Peyer's patch (tissue), 4 donors: ENCODE data around the gene MACROD2. TPM values are rescaled to one million over a fixed set of nuclear protein-coding genes. Genes with fewer than 3 reads are reported as not detected.

Experiments used
- DNase-seq, 3 donors: peaks; one replicate each; pipeline ENCODE4 v3.0.0-alpha.2; 2017 to 2019
- H3K27ac ChIP-seq, 4 donors: fragments of 200-600 bp; sonication (generic); one replicate each; pipeline ENCODE4 v1.5.1; 2016 to 2019
- H3K27me3 ChIP-seq, 2 donors: fragments of 200-600 bp; sonication (generic); one replicate each; pipeline ENCODE4 v1.5.1; 2019
- H3K36me3 ChIP-seq, 3 donors: fragments of 200-600 bp; sonication (generic); one replicate each; pipeline ENCODE4 v1.5.1; 2016 to 2019
- H3K4me1 ChIP-seq, 4 donors: fragments of 200-600 bp; sonication (generic); one replicate each; pipeline ENCODE4 v1.5.1; 2016 to 2019
- H3K4me3 ChIP-seq, 4 donors: fragments of 200-600 bp; sonication (generic); 1 replicate in 3 of 4; 2 replicates in 1 of 4; pipeline ENCODE4 v1.5.1; 2016 to 2019; ENCODE audit warnings: mild to moderate bottlenecking in 1 of 4
- H3K9me3 ChIP-seq, 4 donors: fragments of 200-600 bp; sonication (generic); one replicate each; pipeline ENCODE4 v1.5.1; 2016 to 2019; ENCODE audit warnings: mild to moderate bottlenecking in 1 of 4
- POLR2A ChIP-seq, 2 donors: fragments of 450-650 bp; IDR thresholded peaks; one replicate each; pipeline ENCODE4 v1.5.1; 2017; ENCODE audit warnings: antibody characterized with exemption in 2 of 2, mild to moderate bottlenecking in 2 of 2, moderate library complexity in 2 of 2
- total RNA-seq, 4 donors: library from RNA; depleted of rRNA; stranded (reverse); fragments of >200 nt; gene quantifications; one replicate each; pipeline ENCODE4 v1.1.0, GENCODE V29; 2016
- TF ChIP-seq, protein P1 (sequence below), 6 experiments: fragments of 450-650 bp in 4 of 6; fragments of 200-600 bp in 2 of 6; sonication (generic) in 1 of 6; IDR thresholded peaks; one replicate each; pipeline ENCODE4 v1.5.1; 2017 to 2019; ENCODE audit warnings: antibody characterized with exemption in 6 of 6, mild to moderate bottlenecking in 3 of 6, moderate library complexity in 1 of 6

Gene MACROD2
- total RNA-seq, 4 donors from 2014 or later: 2.5 to 10.7 (median 6.5) TPM

DNA sequence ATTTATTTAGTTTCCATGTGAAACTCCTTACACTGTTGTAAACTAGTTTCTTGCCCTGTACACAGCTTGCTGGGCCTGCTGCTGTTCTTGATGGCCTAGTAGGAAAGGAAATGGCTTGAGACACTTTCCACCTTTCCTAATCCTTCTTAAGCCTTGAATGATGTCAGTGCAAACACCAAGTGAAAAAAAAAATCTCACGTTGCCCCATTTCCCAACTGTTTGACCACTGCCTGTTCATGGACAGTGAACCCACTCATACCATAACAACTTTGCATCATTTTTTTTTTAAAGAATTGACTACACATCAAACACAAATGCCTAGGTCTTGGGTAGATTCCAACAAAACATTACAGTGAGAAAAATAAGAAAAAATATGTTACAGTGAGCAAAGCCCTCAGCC is 995.7 kb downstream of the MACROD2 start:
- DNase-seq: no peak
- H3K27me3 ChIP-seq: no peaks in the 10 kb centered on the region
- TF ChIP-seq, protein P1, sequence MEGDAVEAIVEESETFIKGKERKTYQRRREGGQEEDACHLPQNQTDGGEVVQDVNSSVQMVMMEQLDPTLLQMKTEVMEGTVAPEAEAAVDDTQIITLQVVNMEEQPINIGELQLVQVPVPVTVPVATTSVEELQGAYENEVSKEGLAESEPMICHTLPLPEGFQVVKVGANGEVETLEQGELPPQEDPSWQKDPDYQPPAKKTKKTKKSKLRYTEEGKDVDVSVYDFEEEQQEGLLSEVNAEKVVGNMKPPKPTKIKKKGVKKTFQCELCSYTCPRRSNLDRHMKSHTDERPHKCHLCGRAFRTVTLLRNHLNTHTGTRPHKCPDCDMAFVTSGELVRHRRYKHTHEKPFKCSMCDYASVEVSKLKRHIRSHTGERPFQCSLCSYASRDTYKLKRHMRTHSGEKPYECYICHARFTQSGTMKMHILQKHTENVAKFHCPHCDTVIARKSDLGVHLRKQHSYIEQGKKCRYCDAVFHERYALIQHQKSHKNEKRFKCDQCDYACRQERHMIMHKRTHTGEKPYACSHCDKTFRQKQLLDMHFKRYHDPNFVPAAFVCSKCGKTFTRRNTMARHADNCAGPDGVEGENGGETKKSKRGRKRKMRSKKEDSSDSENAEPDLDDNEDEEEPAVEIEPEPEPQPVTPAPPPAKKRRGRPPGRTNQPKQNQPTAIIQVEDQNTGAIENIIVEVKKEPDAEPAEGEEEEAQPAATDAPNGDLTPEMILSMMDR (IDR thresholded peaks at IDR 0.05): no peak
- TF ChIP-seq POLR2A (IDR thresholded peaks at IDR 0.05): no peak

DNA sequence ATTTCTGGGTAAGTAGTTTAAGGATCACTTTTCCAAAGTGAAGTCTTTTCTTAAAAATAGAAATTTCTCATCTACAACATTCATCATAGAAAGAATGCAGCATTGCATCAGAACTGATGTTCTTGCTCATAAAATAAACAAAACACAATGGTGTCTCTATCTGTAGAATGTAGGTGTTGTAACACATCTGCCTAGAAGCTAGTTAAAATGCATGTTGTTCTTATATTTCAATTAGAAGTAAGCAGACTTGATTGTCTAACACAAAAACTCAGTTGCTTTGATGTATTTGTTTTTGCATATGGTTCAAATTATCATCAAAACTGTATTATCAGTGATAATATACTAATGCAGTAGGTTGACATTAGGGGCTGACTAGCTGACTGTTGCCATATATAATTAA is 996.8 kb downstream of the MACROD2 start:
- Histone ChIP-seq H3K27ac (no peak overlapping the region), H3K4me3 (no peak overlapping the region), H3K9me3 (no peaks in the 10 kb centered on the region), H3K4me1 (no peaks in the 10 kb centered on the region), H3K27me3 (no peaks in the 10 kb centered on the region), H3K36me3 (no peaks in the 10 kb centered on the region)
- TF ChIP-seq POLR2A (IDR thresholded peaks at IDR 0.05): no peak
- TF ChIP-seq, protein P1 (IDR thresholded peaks at IDR 0.05): no peak
- DNase-seq: no peak

More for the DNA sequence above, 995.7 kb downstream of the MACROD2 start:
- Histone ChIP-seq H3K4me3 (no peak overlapping the region), H3K9me3 (no peaks in the 10 kb centered on the region), H3K27ac (no peak overlapping the region), H3K36me3 (no peaks in the 10 kb centered on the region), H3K4me1 (no peaks in the 10 kb centered on the region)

DNA sequence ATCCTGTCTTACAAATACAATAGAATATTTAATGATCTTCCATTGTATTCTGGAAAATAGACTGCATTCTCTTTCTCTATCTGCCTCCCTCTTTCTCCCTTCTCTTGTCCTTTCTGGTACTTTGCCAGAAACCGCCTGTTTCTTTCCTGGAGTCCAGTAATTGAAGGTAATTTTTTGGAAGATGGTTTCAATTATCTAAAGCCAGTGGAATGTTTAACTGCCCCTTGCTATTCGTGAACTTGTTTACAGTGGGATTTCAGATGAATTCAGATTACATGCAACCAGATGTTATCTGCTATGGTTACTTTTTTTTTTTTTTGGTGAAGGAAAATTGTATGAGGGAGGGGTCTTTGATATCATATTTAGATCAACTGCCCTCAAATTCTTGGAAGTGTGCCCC is 997.6 kb downstream of the MACROD2 start:
- no peak for DNase-seq
- no peak overlapping the region for H3K4me3 ChIP-seq
- no peaks in the 10 kb centered on the region for H3K4me1 ChIP-seq
- no peaks in the 10 kb centered on the region for H3K36me3 ChIP-seq
- H3K27ac ChIP-seq: no peak overlapping the region
- no peaks in the 10 kb centered on the region for H3K9me3 ChIP-seq
- TF ChIP-seq, protein P1 (IDR thresholded peaks at IDR 0.05): no peak
- TF ChIP-seq POLR2A (IDR thresholded peaks at IDR 0.05): no peak
- H3K27me3 ChIP-seq: no peaks in the 10 kb centered on the region

DNA sequence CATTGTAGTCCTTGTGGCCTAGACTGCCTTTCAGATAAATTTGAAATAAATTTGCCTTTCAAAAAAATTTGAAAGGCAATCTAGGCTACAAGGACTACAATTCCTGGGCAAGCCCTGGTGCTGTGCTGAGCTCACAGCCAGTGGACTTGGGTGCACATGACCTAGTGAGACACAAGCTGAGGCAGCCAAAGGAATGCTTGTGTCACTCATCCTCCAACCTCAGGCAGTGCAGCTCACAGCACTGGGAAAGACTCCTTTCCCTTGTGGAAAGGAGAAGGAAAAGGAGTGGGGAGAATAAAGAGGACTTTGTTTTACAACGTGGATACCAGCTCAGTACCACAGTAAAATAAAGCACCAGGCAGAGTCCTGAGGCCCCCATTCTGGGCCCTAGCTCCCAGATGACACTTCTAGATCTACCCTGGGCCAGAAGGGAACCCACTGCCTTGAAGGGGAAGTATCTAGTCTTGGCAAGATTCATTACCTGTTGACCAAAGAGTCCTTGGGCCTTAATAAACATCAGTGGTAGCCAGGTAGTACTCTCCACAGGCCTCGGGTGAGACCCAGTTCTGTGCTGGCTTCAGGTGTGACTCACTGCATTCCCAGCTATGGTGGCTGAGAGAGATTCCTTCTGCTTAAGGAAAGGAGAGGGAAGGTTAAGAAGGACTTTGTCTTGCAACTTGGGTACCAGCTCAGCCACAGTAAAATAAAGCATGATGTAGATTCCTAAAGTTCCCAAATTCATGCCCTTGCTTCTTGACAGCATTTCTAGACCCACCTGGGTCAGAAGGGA is 1001.8 kb downstream of the MACROD2 start:
- H3K27ac ChIP-seq: no peak overlapping the region
- H3K27me3 ChIP-seq: no peaks in the 10 kb centered on the region
- H3K36me3 ChIP-seq: no peaks in the 10 kb centered on the region
- TF ChIP-seq, protein P1 (IDR thresholded peaks at IDR 0.05): no peak
- no peak overlapping the region for H3K4me3 ChIP-seq
- H3K4me1 ChIP-seq: no peaks in the 10 kb centered on the region
- no peak for DNase-seq
- no peaks in the 10 kb centered on the region for H3K9me3 ChIP-seq

DNA sequence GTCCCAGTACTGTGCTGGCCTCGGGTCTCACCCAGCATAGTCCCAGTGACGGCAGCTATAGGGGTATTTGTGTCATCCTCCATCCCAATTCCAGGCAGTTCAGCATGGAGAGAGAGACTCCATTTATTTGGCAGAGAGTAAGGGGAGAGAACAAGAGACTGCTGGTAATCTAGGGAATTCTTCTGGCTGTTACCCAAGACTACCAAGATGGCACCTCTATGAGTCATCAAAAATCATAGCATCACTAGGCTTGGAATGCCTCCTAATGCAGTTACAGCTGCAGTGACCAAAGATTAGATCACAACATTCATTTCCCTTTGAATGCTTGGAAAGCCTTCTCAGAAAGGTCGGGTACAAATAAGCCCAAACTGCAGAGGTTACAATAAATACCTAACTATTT is 1002.5 kb downstream of the MACROD2 start:
- DNase-seq: no peak
- Histone ChIP-seq H3K9me3 (no peaks in the 10 kb centered on the region), H3K36me3 (no peaks in the 10 kb centered on the region), H3K4me1 (no peaks in the 10 kb centered on the region), H3K27me3 (no peaks in the 10 kb centered on the region), H3K27ac (no peak overlapping the region), H3K4me3 (no peak overlapping the region)
- TF ChIP-seq, protein P1 (IDR thresholded peaks at IDR 0.05): no peak
- no peak for TF ChIP-seq POLR2A (IDR thresholded peaks at IDR 0.05)
